SK-N-DZ (cell line): Measurements from ENCODE around the gene MPPED2.
A peak's percentile ranks its signal among the peaks of the same experiment; 100 is the strongest.

ENCODE experiments used
- DNase-seq: peaks from one replicate; pipeline ENCODE4 v3.0.0-alpha.2; 2015; ENCODE audit warnings: low spot score

The MPPED2 gene

GRCh38 chr11:30454111-30454510, 132.0 kb downstream of the MPPED2 start:
- no peak for DNase-seq

- no peak for DNase-seq
Observed at GRCh38 chr11:30453705-30454104, 132.4 kb downstream of the MPPED2 start.

GRCh38 chr11:30452842-30453241, 133.3 kb downstream of the MPPED2 start:
- no peak for DNase-seq

- no peak for DNase-seq
Observed at GRCh38 chr11:30452114-30452513, 134.0 kb downstream of the MPPED2 start.

GRCh38 chr11:30451626-30452025, 134.5 kb downstream of the MPPED2 start:
- no peak for DNase-seq

GRCh38 chr11:30451167-30451566, 135.0 kb downstream of the MPPED2 start:
- no peak for DNase-seq

GRCh38 chr11:30447058-30447640, 139.0 kb downstream of the MPPED2 start:
- DNase-seq, result no peak

GRCh38 chr11:30446520-30446919, 139.6 kb downstream of the MPPED2 start:
- no peak for DNase-seq

- no peak for DNase-seq
Observed at GRCh38 chr11:30445056-30445455, 141.1 kb downstream of the MPPED2 start.

- no peak for DNase-seq
Observed at GRCh38 chr11:30440510-30440909, 145.6 kb downstream of the MPPED2 start.

- no peak for DNase-seq
Observed at GRCh38 chr11:30436801-30437200, 149.4 kb downstream of the MPPED2 start.

- no peak for DNase-seq
Observed at GRCh38 chr11:30435488-30435887, 150.7 kb downstream of the MPPED2 start.

- DNase-seq, result no peak
Observed at GRCh38 chr11:30434901-30435300, 151.3 kb downstream of the MPPED2 start.

- DNase-seq, result no peak
Observed at GRCh38 chr11:30433831-30434230, 152.3 kb downstream of the MPPED2 start.

GRCh38 chr11:30432716-30433115, 153.4 kb downstream of the MPPED2 start:
- DNase-seq, result no peak

GRCh38 chr11:30432178-30432577, 154.0 kb downstream of the MPPED2 start:
- no peak for DNase-seq

- no peak for DNase-seq
Observed at GRCh38 chr11:30431127-30431814, 154.9 kb downstream of the MPPED2 start.

GRCh38 chr11:30429550-30429949, 156.6 kb downstream of the MPPED2 start:
- DNase-seq, result no peak

GRCh38 chr11:30426781-30427180, 159.4 kb downstream of the MPPED2 start:
- no peak for DNase-seq

- DNase-seq, result peak; percentile 83
Observed at GRCh38 chr11:30424844-30425243, 161.3 kb downstream of the MPPED2 start.

GRCh38 chr11:30424321-30424720, 161.8 kb downstream of the MPPED2 start:
- DNase-seq, result peak; percentile 82

- no peak for DNase-seq
Observed at GRCh38 chr11:30423886-30424285, 162.3 kb downstream of the MPPED2 start.

- no peak for DNase-seq
Observed at GRCh38 chr11:30423279-30423648, 162.9 kb downstream of the MPPED2 start.
